ENCODE results near the gene TMSB4X.

Gene TMSB4X

DNA sequence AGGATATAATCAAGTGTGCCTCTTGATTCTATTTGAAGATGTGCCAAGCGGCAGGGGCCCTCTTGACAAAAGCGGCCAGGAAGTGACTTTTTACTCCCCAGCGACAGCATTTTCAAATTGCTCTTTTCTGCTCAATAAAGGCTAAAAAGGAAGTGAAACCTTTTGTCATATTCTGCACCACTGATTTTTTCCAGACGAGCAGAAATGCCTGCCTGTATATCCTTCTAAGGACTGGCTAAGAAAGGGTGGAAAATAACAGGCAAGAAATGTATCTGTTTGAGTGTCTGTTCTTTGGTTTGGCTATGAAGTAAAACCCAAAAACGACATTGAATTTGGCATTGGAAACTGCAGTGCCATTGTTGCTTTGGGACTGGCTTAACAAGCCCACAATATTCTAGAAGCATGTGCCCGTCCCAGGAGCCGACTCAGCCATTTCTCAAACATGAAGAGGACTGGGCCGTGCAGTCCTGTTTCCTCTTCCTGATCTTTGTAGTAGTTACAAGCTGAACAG is 25.4 kb downstream of the TMSB4X start:
- no peak for TF ChIP-seq YY1 (IDR thresholded peaks at IDR 0.05; ENCODE audit: insufficient read depth, insufficient read length)
- TF ChIP-seq SUZ12 (IDR thresholded peaks at IDR 0.05; ENCODE audit: extremely low read depth, insufficient read depth, insufficient read length), result no peak
- no peak for TF ChIP-seq ZNF274 (IDR thresholded peaks at IDR 0.05; ENCODE audit: low read depth, low read length)
- Histone ChIP-seq H3K4me3 (ENCODE audit: insufficient read length, low read depth) (no peak overlapping the region), H3K9ac (ENCODE audit: insufficient read length, low read depth) (no peak overlapping the region), H3K9me3 (ENCODE audit: insufficient read depth, low read length) (no peaks in the 10 kb centered on the region), H3K36me3 (ENCODE audit: insufficient read depth, insufficient read length, low read length) (no peaks in the 10 kb centered on the region), H3K4me1 (ENCODE audit: insufficient read depth, insufficient read length) (no peaks in the 10 kb centered on the region), H3K27me3 (ENCODE audit: insufficient read depth, insufficient read length) (no peaks in the 10 kb centered on the region)
- DNase-seq (ENCODE audit: low read depth, low spot score), result no peak

DNA sequence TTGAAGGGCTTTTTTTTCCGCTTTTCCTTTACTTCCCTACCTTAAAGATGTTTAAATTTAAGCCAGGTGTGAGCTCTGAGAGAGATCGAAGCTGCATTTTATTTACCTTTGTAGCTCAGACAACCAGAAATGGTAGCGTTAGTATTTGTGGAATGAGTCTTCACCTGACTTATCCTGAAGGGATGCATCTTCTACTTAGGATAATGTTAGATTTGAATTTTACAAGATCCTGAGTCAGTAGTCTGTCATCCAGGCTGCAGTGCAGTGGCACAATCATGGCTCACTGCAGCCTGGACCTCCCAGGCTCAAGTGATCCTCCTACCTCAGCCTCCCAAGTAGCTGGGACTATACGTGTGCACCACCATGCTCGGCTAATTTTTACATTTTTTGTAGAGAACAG is 26.2 kb downstream of the TMSB4X start:
- Histone ChIP-seq H3K4me3 (ENCODE audit: insufficient read length, low read depth) (no peak overlapping the region), H3K36me3 (ENCODE audit: insufficient read depth, insufficient read length, low read length) (no peaks in the 10 kb centered on the region), H3K9ac (ENCODE audit: insufficient read length, low read depth) (no peak overlapping the region), H3K4me1 (ENCODE audit: insufficient read depth, insufficient read length) (no peaks in the 10 kb centered on the region), H3K27me3 (ENCODE audit: insufficient read depth, insufficient read length) (no peaks in the 10 kb centered on the region), H3K9me3 (ENCODE audit: insufficient read depth, low read length) (no peaks in the 10 kb centered on the region)
- no peak for DNase-seq (ENCODE audit: low read depth, low spot score)
- TF ChIP-seq YY1 (IDR thresholded peaks at IDR 0.05; ENCODE audit: insufficient read depth, insufficient read length), result no peak
- TF ChIP-seq SUZ12 (IDR thresholded peaks at IDR 0.05; ENCODE audit: extremely low read depth, insufficient read depth, insufficient read length), result no peak
- no peak for TF ChIP-seq ZNF274 (IDR thresholded peaks at IDR 0.05; ENCODE audit: low read depth, low read length)

DNA sequence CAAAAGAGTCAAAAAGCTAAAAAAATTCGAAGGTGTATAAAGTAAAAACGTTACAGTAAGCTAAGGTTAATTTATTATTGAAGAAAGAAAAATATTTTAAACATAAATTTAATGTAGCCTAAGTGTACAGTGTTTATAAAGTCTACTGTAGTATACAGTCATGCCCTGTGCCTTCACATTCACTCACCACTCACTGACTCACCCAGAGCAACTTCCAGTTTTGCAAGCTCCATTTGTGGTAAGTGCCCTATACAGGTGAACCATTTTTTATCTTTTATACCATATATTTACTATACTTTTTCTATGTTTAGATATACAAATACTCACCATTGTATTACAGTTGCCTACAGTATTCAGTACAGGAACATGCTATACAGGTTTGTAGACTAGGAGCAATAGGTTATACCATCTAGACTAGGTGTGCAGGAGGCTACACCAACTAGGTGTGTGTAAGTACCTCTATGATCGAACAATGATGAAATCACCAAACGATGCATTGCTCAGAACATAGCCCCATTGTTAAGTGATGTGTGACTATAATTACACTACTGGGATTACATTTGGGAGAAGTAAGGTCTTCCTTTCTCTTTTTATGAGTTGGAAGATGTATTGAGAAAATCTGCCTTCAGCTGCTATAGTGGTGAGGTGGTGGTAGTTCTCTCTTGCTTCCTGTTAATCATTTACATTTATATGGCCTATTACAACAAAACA is 27.2 kb downstream of the TMSB4X start:
- H3K4me3 ChIP-seq (ENCODE audit: insufficient read length, low read depth), result no peak overlapping the region

DNA sequence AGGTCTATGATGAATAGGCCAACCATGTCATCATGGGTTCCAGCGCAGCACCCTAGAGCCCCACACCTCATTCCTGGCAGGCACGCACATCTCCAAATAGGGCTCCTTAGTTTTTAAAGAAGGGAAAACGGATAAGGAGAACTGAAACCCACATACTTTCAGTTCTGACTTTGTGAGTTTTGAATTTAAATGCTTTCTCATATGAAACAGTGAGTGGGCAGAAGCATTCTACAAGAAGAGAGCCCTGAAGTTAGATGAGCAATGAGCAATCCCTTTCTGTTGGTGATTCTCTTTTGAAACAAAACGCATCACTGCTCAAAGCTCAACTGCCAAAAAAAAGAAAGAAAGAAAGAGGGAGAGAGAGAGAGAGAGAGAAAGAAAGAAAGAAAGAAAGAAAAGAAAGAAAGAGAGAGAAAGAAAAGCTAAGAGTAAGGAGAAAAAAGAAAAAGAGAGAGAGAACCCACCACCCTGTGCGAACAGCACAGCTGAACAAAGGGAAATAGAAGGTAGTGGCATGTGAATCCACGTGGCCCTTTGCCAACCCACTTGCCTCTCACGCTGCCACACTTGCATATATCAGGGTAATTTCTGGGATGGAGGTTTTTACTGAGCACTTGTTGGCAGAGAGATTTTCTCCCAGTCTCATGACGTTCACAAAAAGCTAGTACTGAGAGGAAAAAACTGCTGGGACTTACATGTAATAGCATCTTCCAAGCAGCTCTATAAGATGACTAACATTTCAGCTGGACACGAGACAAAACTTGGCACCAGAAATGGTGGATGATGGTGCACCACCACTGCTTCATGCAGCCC is 31.0 kb downstream of the TMSB4X start:
- no peaks in the 10 kb centered on the region for H3K27me3 ChIP-seq (ENCODE audit: insufficient read depth, insufficient read length)
- no peaks in the 10 kb centered on the region for H3K9me3 ChIP-seq (ENCODE audit: insufficient read depth, low read length)
- DNase-seq (ENCODE audit: low read depth, low spot score), result no peak
- no peak for TF ChIP-seq ZNF274 (IDR thresholded peaks at IDR 0.05; ENCODE audit: low read depth, low read length)
- no peak for TF ChIP-seq YY1 (IDR thresholded peaks at IDR 0.05; ENCODE audit: insufficient read depth, insufficient read length)
- no peak for TF ChIP-seq SUZ12 (IDR thresholded peaks at IDR 0.05; ENCODE audit: extremely low read depth, insufficient read depth, insufficient read length)
- H3K4me1 ChIP-seq (ENCODE audit: insufficient read depth, insufficient read length), result no peaks in the 10 kb centered on the region
- no peak overlapping the region for H3K4me3 ChIP-seq (ENCODE audit: insufficient read length, low read depth)
- no peaks in the 10 kb centered on the region for H3K36me3 ChIP-seq (ENCODE audit: insufficient read depth, insufficient read length, low read length)
- H3K9ac ChIP-seq (ENCODE audit: insufficient read length, low read depth), result no peak overlapping the region

More for the DNA sequence above, 27.2 kb downstream of the TMSB4X start:
- H3K9me3 ChIP-seq (ENCODE audit: insufficient read depth, low read length), result no peaks in the 10 kb centered on the region
- no peaks in the 10 kb centered on the region for H3K4me1 ChIP-seq (ENCODE audit: insufficient read depth, insufficient read length)
- TF ChIP-seq YY1 (IDR thresholded peaks at IDR 0.05; ENCODE audit: insufficient read depth, insufficient read length), result no peak
- no peak for TF ChIP-seq ZNF274 (IDR thresholded peaks at IDR 0.05; ENCODE audit: low read depth, low read length)
- no peaks in the 10 kb centered on the region for H3K36me3 ChIP-seq (ENCODE audit: insufficient read depth, insufficient read length, low read length)
- H3K27me3 ChIP-seq (ENCODE audit: insufficient read depth, insufficient read length), result no peaks in the 10 kb centered on the region
- no peak overlapping the region for H3K9ac ChIP-seq (ENCODE audit: insufficient read length, low read depth)
- DNase-seq (ENCODE audit: low read depth, low spot score), result no peak

- Histone ChIP-seq H3K4me1 (ENCODE audit: insufficient read depth, insufficient read length) (no peaks in the 10 kb centered on the region), H3K4me3 (ENCODE audit: insufficient read length, low read depth) (no peak overlapping the region), H3K9ac (ENCODE audit: insufficient read length, low read depth) (no peak overlapping the region), H3K27me3 (ENCODE audit: insufficient read depth, insufficient read length) (no peaks in the 10 kb centered on the region), H3K9me3 (ENCODE audit: insufficient read depth, low read length) (no peaks in the 10 kb centered on the region), H3K36me3 (ENCODE audit: insufficient read depth, insufficient read length, low read length) (no peaks in the 10 kb centered on the region)
- DNase-seq (ENCODE audit: low read depth, low spot score), result no peak
- TF ChIP-seq ZNF274 (IDR thresholded peaks at IDR 0.05; ENCODE audit: low read depth, low read length) (no peak), SUZ12 (IDR thresholded peaks at IDR 0.05; ENCODE audit: extremely low read depth, insufficient read depth, insufficient read length) (no peak), YY1 (IDR thresholded peaks at IDR 0.05; ENCODE audit: insufficient read depth, insufficient read length) (no peak)
These were observed 32.7 kb downstream of the TMSB4X start for GRCh38 chrX:13007519-13008188.

- no peaks in the 10 kb centered on the region for H3K4me1 ChIP-seq (ENCODE audit: insufficient read depth, insufficient read length)
- H3K27me3 ChIP-seq (ENCODE audit: insufficient read depth, insufficient read length), result no peaks in the 10 kb centered on the region
- no peak overlapping the region for H3K4me3 ChIP-seq (ENCODE audit: insufficient read length, low read depth)
- H3K9me3 ChIP-seq (ENCODE audit: insufficient read depth, low read length), result no peaks in the 10 kb centered on the region
- TF ChIP-seq YY1 (IDR thresholded peaks at IDR 0.05; ENCODE audit: insufficient read depth, insufficient read length) (no peak), SUZ12 (IDR thresholded peaks at IDR 0.05; ENCODE audit: extremely low read depth, insufficient read depth, insufficient read length) (no peak), ZNF274 (IDR thresholded peaks at IDR 0.05; ENCODE audit: low read depth, low read length) (no peak)
- no peak for DNase-seq (ENCODE audit: low read depth, low spot score)
- H3K9ac ChIP-seq (ENCODE audit: insufficient read length, low read depth), result no peak overlapping the region
- no peaks in the 10 kb centered on the region for H3K36me3 ChIP-seq (ENCODE audit: insufficient read depth, insufficient read length, low read length)
These were observed 33.3 kb downstream of the TMSB4X start for GRCh38 chrX:13008189-13008533.

DNA sequence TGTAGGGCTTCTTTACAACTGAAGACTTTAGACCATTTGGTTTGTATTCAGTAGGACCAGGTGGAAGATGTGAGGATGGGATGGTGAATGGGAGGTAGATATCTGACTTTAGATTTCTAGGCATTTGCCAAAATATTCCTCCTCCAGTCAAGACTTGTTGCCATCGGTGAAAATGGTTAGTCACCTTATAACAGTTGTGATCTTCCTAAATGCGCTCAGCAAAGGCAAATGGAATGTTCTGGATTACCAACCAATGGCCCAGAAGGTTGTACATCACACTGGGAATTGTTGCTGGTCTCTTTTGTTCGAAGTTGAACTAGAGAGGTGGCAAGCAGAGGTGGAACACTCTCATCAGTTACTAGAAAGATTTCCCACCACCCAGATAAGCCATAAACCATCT is 33.9 kb downstream of the TMSB4X start:
- Histone ChIP-seq H3K9me3 (ENCODE audit: insufficient read depth, low read length) (no peaks in the 10 kb centered on the region), H3K9ac (ENCODE audit: insufficient read length, low read depth) (no peak overlapping the region), H3K36me3 (ENCODE audit: insufficient read depth, insufficient read length, low read length) (no peaks in the 10 kb centered on the region), H3K4me3 (ENCODE audit: insufficient read length, low read depth) (no peak overlapping the region), H3K4me1 (ENCODE audit: insufficient read depth, insufficient read length) (no peaks in the 10 kb centered on the region), H3K27me3 (ENCODE audit: insufficient read depth, insufficient read length) (no peaks in the 10 kb centered on the region)
- TF ChIP-seq YY1 (IDR thresholded peaks at IDR 0.05; ENCODE audit: insufficient read depth, insufficient read length) (no peak), ZNF274 (IDR thresholded peaks at IDR 0.05; ENCODE audit: low read depth, low read length) (no peak), SUZ12 (IDR thresholded peaks at IDR 0.05; ENCODE audit: extremely low read depth, insufficient read depth, insufficient read length) (no peak)
- DNase-seq (ENCODE audit: low read depth, low spot score), result no peak

All from NT2/D1 (cell line).